Ectodermal cell (in vitro differentiated cells): Measurements from ENCODE around the gene BMP7.

Source experiments
- H3K27ac ChIP-seq: 2 replicates; pipeline ENCODE4 v1.7.0; 2013; ENCODE audit warnings: mild to moderate bottlenecking, low read depth, low read length; ENCODE audit not compliant: insufficient read depth, poor library complexity, severe bottlenecking
- H3K27me3 ChIP-seq: 2 replicates; pipeline ENCODE4 v1.7.0; 2013; ENCODE audit warnings: mild to moderate bottlenecking, low read length; ENCODE audit not compliant: insufficient read depth, control insufficient read depth, poor library complexity, severe bottlenecking
- H3K36me3 ChIP-seq: one replicate; pipeline ENCODE4 v1.7.0; 2013; ENCODE audit warnings: low read length; ENCODE audit not compliant: control insufficient read depth, insufficient read depth
- H3K4me1 ChIP-seq: one replicate; pipeline ENCODE4 v1.7.0; 2013; ENCODE audit warnings: low read length; ENCODE audit not compliant: control insufficient read depth, insufficient read depth
- H3K4me3 ChIP-seq: 2 replicates; pipeline ENCODE4 v1.7.0; 2013; ENCODE audit warnings: low read depth, low read length, control low read depth; ENCODE audit not compliant: insufficient read depth
- H3K9me3 ChIP-seq: 2 replicates; pipeline ENCODE4 v1.7.0; 2013; ENCODE audit warnings: mild to moderate bottlenecking, low read length, moderate library complexity; ENCODE audit not compliant: control insufficient read depth
- WGBS, 2 experiments: methylation state at CpG; one replicate each; pipeline ENCODE4 v1.1.7; 2013; ENCODE audit warnings: missing lambda C conversion rate in 2 of 2; 5-methylcytosine and 5-hydroxymethylcytosine counted together

BMP7 gene

GRCh38 chr20:57131601-57132391 is 134.6 kb downstream of the BMP7 start:
- Histone ChIP-seq H3K27me3 (peaks cover 7% of the 10 kb centered on the region), H3K27ac (no peak overlapping the region), H3K4me1 (peaks cover 6% of the 10 kb centered on the region), H3K9me3 (no peaks in the 10 kb centered on the region), H3K4me3 (no peak overlapping the region), H3K36me3 (no peaks in the 10 kb centered on the region)
- WGBS, 2 experiments: 89 to 90% methylated on average over 13 of the region's 13 CpGs

- H3K27me3 ChIP-seq: peaks cover 7% of the 10 kb centered on the region
- no peak overlapping the region for H3K4me3 ChIP-seq
- no peaks in the 10 kb centered on the region for H3K36me3 ChIP-seq
- 93 to 95% methylated on average over 10 of the region's 10 CpGs for WGBS, 2 experiments
- no peak overlapping the region for H3K27ac ChIP-seq
- H3K4me1 ChIP-seq: peaks cover 6% of the 10 kb centered on the region
- H3K9me3 ChIP-seq: no peaks in the 10 kb centered on the region
These were observed 135.4 kb downstream of the BMP7 start for GRCh38 chr20:57131077-57131476.

- Histone ChIP-seq H3K4me3 (no peak overlapping the region), H3K36me3 (no peaks in the 10 kb centered on the region), H3K9me3 (no peaks in the 10 kb centered on the region), H3K4me1 (peaks cover 6% of the 10 kb centered on the region), H3K27me3 (peaks cover 7% of the 10 kb centered on the region), H3K27ac (no peak overlapping the region)
- WGBS, 2 experiments: 95% methylated on average over 13 of the region's 13 CpGs
These were observed 136.2 kb downstream of the BMP7 start for GRCh38 chr20:57130160-57130772.

DNA sequence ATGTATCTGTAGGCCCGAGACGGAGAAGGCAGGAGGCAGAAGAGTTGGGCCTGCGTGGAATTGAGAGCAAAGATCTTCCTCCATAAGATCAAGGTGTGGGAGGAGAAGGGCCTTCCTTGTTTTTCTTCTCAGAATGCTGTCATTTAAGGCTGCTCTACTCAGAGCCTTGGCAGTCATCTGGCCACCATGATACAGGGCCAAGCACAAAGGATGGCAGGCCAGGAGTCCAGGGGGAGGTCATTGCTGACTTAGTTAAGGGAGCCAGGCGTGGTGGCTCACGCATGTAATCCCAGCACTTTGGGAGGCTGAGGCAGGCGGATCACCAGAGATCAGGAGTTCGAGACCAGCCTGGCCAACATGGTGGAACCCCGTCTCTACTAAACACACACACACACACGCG is 137.1 kb downstream of the BMP7 start:
- Histone ChIP-seq H3K36me3 (no peaks in the 10 kb centered on the region), H3K27ac (no peak overlapping the region), H3K4me3 (no peak overlapping the region), H3K9me3 (no peaks in the 10 kb centered on the region), H3K4me1 (peaks cover 6% of the 10 kb centered on the region), H3K27me3 (peaks cover 7% of the 10 kb centered on the region)
- 93 to 96% methylated on average over 10 of the region's 10 CpGs for WGBS, 2 experiments

- 81 to 82% methylated on average over 15 of the region's 15 CpGs for WGBS, 2 experiments
- H3K4me1 ChIP-seq: peaks cover 6% of the 10 kb centered on the region
- no peak overlapping the region for H3K27ac ChIP-seq
- peaks cover 7% of the 10 kb centered on the region for H3K27me3 ChIP-seq
- H3K4me3 ChIP-seq: no peak overlapping the region
- no peaks in the 10 kb centered on the region for H3K36me3 ChIP-seq
- no peaks in the 10 kb centered on the region for H3K9me3 ChIP-seq
These were observed 138.2 kb downstream of the BMP7 start for GRCh38 chr20:57128044-57128757.

DNA sequence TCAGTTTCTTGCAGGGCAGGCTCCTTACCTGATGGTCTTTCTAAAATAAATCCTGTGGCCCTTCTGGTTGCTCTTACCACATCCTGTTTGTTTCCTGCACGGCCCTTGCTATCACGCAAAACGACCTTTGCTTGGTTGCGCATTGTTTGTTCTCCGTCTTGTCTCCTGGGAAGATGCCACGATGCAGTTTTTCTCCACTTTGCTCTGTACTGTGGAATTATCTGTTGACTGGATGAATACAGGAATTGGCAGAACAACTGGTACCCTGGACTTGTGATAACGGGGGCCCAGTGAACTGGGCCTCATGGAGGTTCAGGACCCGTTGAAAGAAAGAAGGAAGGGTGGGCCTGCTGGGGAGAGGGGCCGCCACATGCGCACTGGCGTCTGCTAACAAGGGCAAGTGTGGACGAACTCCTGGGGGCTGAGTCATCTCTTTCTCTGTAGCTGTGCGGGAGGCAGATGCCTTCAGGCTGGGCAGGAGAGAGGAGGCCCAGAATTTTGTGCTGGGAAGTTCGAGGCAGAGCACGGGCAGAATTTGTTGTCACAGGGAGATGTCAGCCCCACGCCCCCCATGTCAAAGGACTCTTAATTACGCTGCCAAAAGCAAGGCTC is 139.9 kb downstream of the BMP7 start:
- no peaks in the 10 kb centered on the region for H3K9me3 ChIP-seq
- no peak overlapping the region for H3K4me3 ChIP-seq
- WGBS, 2 experiments: 83 to 87% methylated on average over 17 of the region's 17 CpGs
- peaks cover 7% of the 10 kb centered on the region for H3K27me3 ChIP-seq
- peaks cover 6% of the 10 kb centered on the region for H3K4me1 ChIP-seq
- H3K36me3 ChIP-seq: no peaks in the 10 kb centered on the region
- H3K27ac ChIP-seq: no peak overlapping the region

DNA sequence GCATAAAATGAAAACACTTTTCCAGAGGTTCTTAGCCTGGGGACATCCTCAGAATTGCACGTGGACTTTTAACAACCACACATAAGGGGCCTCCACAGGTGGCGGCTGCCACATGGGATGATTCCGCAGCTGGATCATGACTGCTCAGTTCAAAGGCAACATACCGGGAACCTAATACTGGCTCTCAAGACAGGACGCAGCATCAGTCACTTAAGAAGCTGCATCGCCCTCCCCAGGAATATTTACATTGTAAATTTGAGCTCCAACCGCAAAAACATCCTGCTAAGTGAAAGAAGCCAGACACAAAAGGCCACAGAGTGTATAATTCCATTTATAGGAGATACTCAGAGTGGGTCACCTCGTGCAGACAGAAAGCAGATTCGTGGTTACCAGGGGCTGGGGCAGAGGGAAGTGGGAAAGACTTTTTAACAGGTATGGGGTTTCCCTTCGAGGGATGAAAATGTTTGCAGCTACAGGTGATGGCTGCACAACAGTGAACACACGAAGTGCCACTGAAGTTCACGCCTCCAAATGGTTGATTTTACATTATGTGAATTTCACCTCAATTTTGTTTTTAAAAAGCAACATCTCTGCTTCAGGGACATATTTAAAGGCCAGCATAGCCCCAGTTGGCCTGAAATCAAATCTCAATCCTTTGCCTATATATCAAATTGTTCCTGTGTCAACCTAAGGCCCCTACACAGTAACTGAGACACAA is 141.5 kb downstream of the BMP7 start:
- 61 to 62% methylated on average over 12 of the region's 12 CpGs for whole genome bisulfite sequencing, 2 experiments
- no peaks in the 10 kb centered on the region for H3K36me3 ChIP-seq
- H3K27me3 ChIP-seq: peaks cover 7% of the 10 kb centered on the region
- no peaks in the 10 kb centered on the region for H3K9me3 ChIP-seq
- no peak overlapping the region for H3K4me3 ChIP-seq
- H3K4me1 ChIP-seq: peaks cover 6% of the 10 kb centered on the region
- no peak overlapping the region for H3K27ac ChIP-seq

GRCh38 chr20:57124366-57124765 is 142.1 kb downstream of the BMP7 start:
- Histone ChIP-seq H3K36me3 (no peaks in the 10 kb centered on the region), H3K4me1 (peaks cover 6% of the 10 kb centered on the region), H3K4me3 (no peak overlapping the region), H3K27me3 (peaks cover 7% of the 10 kb centered on the region), H3K9me3 (no peaks in the 10 kb centered on the region), H3K27ac (no peak overlapping the region)
- WGBS, 2 experiments: 91 to 98% methylated on average over 4 to 5 of the region's 6 CpGs

- Histone ChIP-seq H3K27me3 (peaks cover 5% of the 10 kb centered on the region), H3K4me3 (no peak overlapping the region), H3K27ac (no peak overlapping the region), H3K9me3 (no peaks in the 10 kb centered on the region), H3K4me1 (peaks cover 6% of the 10 kb centered on the region), H3K36me3 (no peaks in the 10 kb centered on the region)
- 100% methylated on average over 2 to 4 of the region's 4 CpGs for WGBS, 2 experiments
These were observed 142.9 kb downstream of the BMP7 start for GRCh38 chr20:57123504-57123903.
